ENCODE measurements around the gene RNF2. TPM values are rescaled to one million over a fixed set of nuclear protein-coding genes. Genes with fewer than 3 reads are reported as not detected.

RNF2 gene
- total RNA-seq, 1 donor from 2014 or later, result 24.5 TPM

DNA sequence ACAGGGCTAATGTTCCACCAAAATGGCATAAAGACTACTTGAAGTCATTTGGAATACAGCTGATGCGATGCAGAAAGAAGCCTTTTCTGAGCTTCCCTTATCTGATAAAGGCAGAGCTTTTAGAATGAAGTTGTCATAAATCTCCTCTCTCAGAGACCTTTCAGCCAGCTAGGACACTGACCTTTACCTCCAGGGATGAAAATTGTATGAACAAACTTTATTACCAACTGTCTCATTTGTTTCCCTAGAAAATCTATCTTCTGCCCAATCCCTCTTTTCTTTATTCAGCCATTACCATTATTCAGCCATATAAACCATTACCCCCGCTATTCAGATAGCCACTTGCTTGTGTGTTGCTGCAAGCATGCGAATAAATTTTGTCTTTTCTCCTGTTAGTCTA is 29.7 kb upstream of the RNF2 start:
- H3K27ac Mint-ChIP-seq, result no peak overlapping the region
- H3K4me1 Mint-ChIP-seq, result peaks cover 3% of the 10 kb centered on the region
- no peaks in the 10 kb centered on the region for H3K36me3 Mint-ChIP-seq (ENCODE audit: low read depth)
- POLR2A ChIA-PET, result no interaction called here
- ATAC-seq (ENCODE audit: low read depth) (no peak), DNase-seq (no peak)
- TF ChIP-seq, protein P1, sequence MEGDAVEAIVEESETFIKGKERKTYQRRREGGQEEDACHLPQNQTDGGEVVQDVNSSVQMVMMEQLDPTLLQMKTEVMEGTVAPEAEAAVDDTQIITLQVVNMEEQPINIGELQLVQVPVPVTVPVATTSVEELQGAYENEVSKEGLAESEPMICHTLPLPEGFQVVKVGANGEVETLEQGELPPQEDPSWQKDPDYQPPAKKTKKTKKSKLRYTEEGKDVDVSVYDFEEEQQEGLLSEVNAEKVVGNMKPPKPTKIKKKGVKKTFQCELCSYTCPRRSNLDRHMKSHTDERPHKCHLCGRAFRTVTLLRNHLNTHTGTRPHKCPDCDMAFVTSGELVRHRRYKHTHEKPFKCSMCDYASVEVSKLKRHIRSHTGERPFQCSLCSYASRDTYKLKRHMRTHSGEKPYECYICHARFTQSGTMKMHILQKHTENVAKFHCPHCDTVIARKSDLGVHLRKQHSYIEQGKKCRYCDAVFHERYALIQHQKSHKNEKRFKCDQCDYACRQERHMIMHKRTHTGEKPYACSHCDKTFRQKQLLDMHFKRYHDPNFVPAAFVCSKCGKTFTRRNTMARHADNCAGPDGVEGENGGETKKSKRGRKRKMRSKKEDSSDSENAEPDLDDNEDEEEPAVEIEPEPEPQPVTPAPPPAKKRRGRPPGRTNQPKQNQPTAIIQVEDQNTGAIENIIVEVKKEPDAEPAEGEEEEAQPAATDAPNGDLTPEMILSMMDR (IDR thresholded peaks at IDR 0.05), result no peak
- H3K4me3 Mint-ChIP-seq, result no peak overlapping the region
- intact Hi-C loops (cut with micrococcal nuclease), result no loop called here
- H3K9me3 Mint-ChIP-seq, result no peaks in the 10 kb centered on the region
- peaks cover 9% of the 10 kb centered on the region for H3K27me3 Mint-ChIP-seq
- CTCF ChIA-PET, result no interaction called here

DNA sequence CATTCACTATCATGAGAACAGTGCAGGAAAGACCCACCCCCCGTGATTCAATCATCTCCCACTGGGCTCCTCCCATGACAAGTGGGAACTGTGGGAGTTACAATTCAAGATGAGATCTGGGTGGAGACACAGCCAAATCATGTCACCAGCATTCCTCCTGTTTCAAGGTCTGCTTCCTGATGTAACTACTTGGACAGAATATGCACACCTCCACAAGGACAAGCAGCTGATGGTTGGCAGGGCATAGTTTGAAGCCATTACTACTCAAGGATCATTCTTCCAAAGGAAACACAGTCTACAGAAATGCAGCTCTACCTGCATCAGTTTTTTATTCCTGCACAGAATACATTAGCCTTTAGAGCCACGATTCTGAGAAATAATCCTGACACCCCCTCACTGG is 28.5 kb upstream of the RNF2 start:
- POLR2A ChIA-PET, result no interaction called here
- H3K4me1 Mint-ChIP-seq, result peaks cover 3% of the 10 kb centered on the region
- H3K36me3 Mint-ChIP-seq (ENCODE audit: low read depth), result no peaks in the 10 kb centered on the region
- DNase-seq (no peak), ATAC-seq (ENCODE audit: low read depth) (no peak)
- no peaks in the 10 kb centered on the region for H3K9me3 Mint-ChIP-seq
- no peak overlapping the region for H3K27ac Mint-ChIP-seq
- peaks cover 6% of the 10 kb centered on the region for H3K27me3 Mint-ChIP-seq
- H3K4me3 Mint-ChIP-seq, result no peak overlapping the region
- TF ChIP-seq, protein P1 (IDR thresholded peaks at IDR 0.05), result no peak
- CTCF ChIA-PET, result no interaction called here
- intact Hi-C loops (cut with micrococcal nuclease), result no loop called here

- DNase-seq (no peak), ATAC-seq (ENCODE audit: low read depth) (no peak)
- intact Hi-C loops (cut with micrococcal nuclease), result no loop called here
- CTCF ChIA-PET, result no interaction called here
- no peak overlapping the region for H3K27ac Mint-ChIP-seq
- H3K4me3 Mint-ChIP-seq, result no peak overlapping the region
- H3K9me3 Mint-ChIP-seq, result no peaks in the 10 kb centered on the region
- peaks cover 6% of the 10 kb centered on the region for H3K27me3 Mint-ChIP-seq
- peaks cover 3% of the 10 kb centered on the region for H3K4me1 Mint-ChIP-seq
- no peaks in the 10 kb centered on the region for H3K36me3 Mint-ChIP-seq (ENCODE audit: low read depth)
- POLR2A ChIA-PET, result no interaction called here
- TF ChIP-seq, protein P1 (IDR thresholded peaks at IDR 0.05), result no peak
Observed at GRCh38 chr1:185017338-185017737, 28.0 kb upstream of the RNF2 start.

DNA sequence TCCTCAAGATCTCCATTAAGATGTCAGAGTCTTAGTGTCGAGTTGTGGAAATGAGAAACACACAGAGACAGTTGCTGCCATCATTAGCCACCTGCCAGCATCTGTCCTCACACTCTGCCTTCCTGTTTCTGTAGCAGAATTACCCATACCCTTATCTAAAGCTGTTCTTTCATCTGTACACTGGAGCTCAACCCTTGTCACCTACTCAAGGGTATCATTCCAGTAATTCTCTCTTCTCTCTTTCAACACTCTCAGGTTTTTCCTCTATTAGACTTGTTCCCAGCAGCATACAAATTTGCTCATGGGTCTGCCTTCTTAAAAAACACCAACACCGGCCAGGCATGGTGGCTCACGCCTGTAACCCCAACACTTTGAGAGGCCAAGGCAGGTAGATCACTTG is 27.4 kb upstream of the RNF2 start:
- H3K9me3 Mint-ChIP-seq, result no peaks in the 10 kb centered on the region
- ChIA-PET POLR2A (no interaction called here), CTCF (no interaction called here)
- H3K4me3 Mint-ChIP-seq, result no peak overlapping the region
- ATAC-seq (ENCODE audit: low read depth), result no peak
- no peaks in the 10 kb centered on the region for H3K36me3 Mint-ChIP-seq (ENCODE audit: low read depth)
- no peak overlapping the region for H3K27ac Mint-ChIP-seq
- TF ChIP-seq, protein P1 (IDR thresholded peaks at IDR 0.05), result no peak
- intact Hi-C loops (cut with micrococcal nuclease), result no loop called here
- peaks cover 6% of the 10 kb centered on the region for H3K27me3 Mint-ChIP-seq
- DNase-seq, result no peak
- H3K4me1 Mint-ChIP-seq, result peaks cover 3% of the 10 kb centered on the region

- no peak overlapping the region for H3K4me3 Mint-ChIP-seq
- POLR2A ChIA-PET, result no interaction called here
- peaks cover 10% of the 10 kb centered on the region for H3K36me3 Mint-ChIP-seq (ENCODE audit: low read depth)
- peaks cover 14% of the 10 kb centered on the region for H3K9me3 Mint-ChIP-seq
- ATAC-seq (ENCODE audit: low read depth), result no peak
- H3K27ac Mint-ChIP-seq, result no peak overlapping the region
- H3K4me1 Mint-ChIP-seq, result no peaks in the 10 kb centered on the region
- intact Hi-C loops (cut with micrococcal nuclease), result no loop called here
- H3K27me3 Mint-ChIP-seq, result peaks cover 20% of the 10 kb centered on the region
- DNase-seq, result no peak
- TF ChIP-seq, protein P1 (IDR thresholded peaks at IDR 0.05), result no peak
- CTCF ChIA-PET, result no interaction called here
Observed at GRCh38 chr1:185027252-185027882, 18.0 kb upstream of the RNF2 start.
